HG02678 (cell line): Measurements from ENCODE around the gene ARL13B.

Experiments used
- ATAC-seq: cut with Tn5 transposase; IDR thresholded peaks from one replicate; pipeline ENCODE4 v1.9.1; 2021; ENCODE audit warnings: mild to moderate bottlenecking, moderate library complexity; ENCODE audit not compliant: unreplicated experiment

ARL13B gene

GRCh38 chr3:94095111-94095510 lies 115.2 kb downstream of the ARL13B start:
- ATAC-seq = no peak

GRCh38 chr3:94098452-94098851 lies 118.5 kb downstream of the ARL13B start:
- no peak for ATAC-seq

DNA sequence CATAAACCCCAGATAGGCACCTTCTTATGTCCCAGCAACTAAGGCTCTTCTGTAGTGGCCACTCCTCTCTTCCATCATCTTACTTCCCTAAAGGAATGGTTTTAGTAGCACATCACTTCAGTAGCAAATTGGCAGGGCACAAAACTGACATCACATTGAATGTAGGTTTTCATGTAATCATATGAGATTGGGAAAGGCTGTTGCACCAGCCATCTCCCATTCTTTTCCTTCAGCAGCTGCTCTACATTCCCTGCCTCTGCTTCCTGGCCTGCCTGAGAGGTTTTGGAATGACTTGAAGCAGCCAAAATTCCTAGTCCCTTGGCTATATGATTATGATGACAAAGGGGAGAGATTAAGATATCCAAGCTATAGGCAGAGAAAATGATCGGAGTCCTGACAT lies 119.4 kb downstream of the ARL13B start:
- ATAC-seq = no peak

GRCh38 chr3:94101860-94102259 lies 121.9 kb downstream of the ARL13B start:
- no peak for ATAC-seq
